Measurements from ENCODE around the gene SPTLC2. TPM values are rescaled to one million over a fixed set of nuclear protein-coding genes. Genes with fewer than 3 reads are reported as not detected.

The SPTLC2 gene
- total RNA-seq, result 59.3 and 60.2 TPM in 2 replicates

GRCh38 chr14:77616454-77617229 is at the start of gene SPTLC2:
SPTLC2 (minus strand) TSS chr14:77616637; CDS start chr14:77616579, 58 bp downstream.

GRCh38 chr14:77498120-77498979 is 118.1 kb downstream of the SPTLC2 start, which contains the start of gene ISM2:
ISM2 (minus strand) TSS chr14:77498816; CDS start chr14:77498793, 23 bp downstream.

GRCh38 chr14:77457522-77458248 is 158.8 kb downstream of the SPTLC2 start, which contains the start of the genes AHSA1 and VIPAS39:
AHSA1 (plus strand) TSS chr14:77458093; CDS start chr14:77458190, 97 bp downstream.
VIPAS39 (minus strand) TSS chr14:77457601; CDS start chr14:77454102, 3,499 bp downstream.

Other genes starting within 250 kb of the SPTLC2 start
- gene TMED8, start 239.5 kb downstream of the SPTLC2 start, total RNA-seq, result 8.9 and 11.6 TPM in 2 replicates
- gene SAMD15, start 239.3 kb downstream of the SPTLC2 start, total RNA-seq, result 2.2 and 3.0 TPM in 2 replicates
- gene NOXRED1, start 193.1 kb downstream of the SPTLC2 start, total RNA-seq, result 0.22 and 0.25 TPM in 2 replicates
- gene VIPAS39, start 159.0 kb downstream of the SPTLC2 start, total RNA-seq, result 26.7 and 30.4 TPM in 2 replicates
- 121 and 154 TPM in 2 replicates for gene AHSA1, start 158.5 kb downstream of the SPTLC2 start, total RNA-seq
- gene ISM2, start 117.8 kb downstream of the SPTLC2 start, total RNA-seq, result under 0.01 and 0.11 TPM in 2 replicates
- gene ALKBH1, start 91.4 kb upstream of the SPTLC2 start, total RNA-seq, result 8.4 and 12.5 TPM in 2 replicates
- 147 and 234 TPM in 2 replicates for gene SLIRP, start 91.5 kb upstream of the SPTLC2 start, total RNA-seq
- 54.9 and 61.2 TPM in 2 replicates for gene SNW1, start 144.5 kb upstream of the SPTLC2 start, total RNA-seq
- 5.9 and 6.2 TPM in 2 replicates for gene ADCK1, start 183.5 kb upstream of the SPTLC2 start, total RNA-seq

Measured in uterine smooth muscle cell (primary cell).